GM10248 (cell line): ENCODE results near the gene SUSD3.

ENCODE experiments used
- CTCF ChIA-PET: fragments of 300-600 bp; sonication (Branson Sonifier 250); formaldehyde crosslinking; extraction: SDS; loops from one replicate; lab custom pipeline; 2021; ENCODE audit warnings: antibody characterized with exemption; lab: Yijun Ruan, JAX
- POLR2A ChIA-PET: fragments of 350-650 bp; sonication (Branson Sonifier 250); formaldehyde crosslinking; extraction: SDS; loops from one replicate; lab custom pipeline; 2020; ENCODE audit warnings: antibody characterized with exemption; lab: Yijun Ruan, JAX
- DNase-seq: peaks from one replicate; pipeline ENCODE4 v3.0.0; 2012; ENCODE audit errors: extremely low spot score
- TF ChIP-seq, protein P1 (sequence below): IDR thresholded peaks from 2 replicates; pipeline ENCODE4 v1.5.1; 2012; ENCODE audit warnings: mild to moderate bottlenecking, low read depth; ENCODE audit errors: extremely low read depth, missing control alignments, control extremely low read depth

The SUSD3 gene

DNA sequence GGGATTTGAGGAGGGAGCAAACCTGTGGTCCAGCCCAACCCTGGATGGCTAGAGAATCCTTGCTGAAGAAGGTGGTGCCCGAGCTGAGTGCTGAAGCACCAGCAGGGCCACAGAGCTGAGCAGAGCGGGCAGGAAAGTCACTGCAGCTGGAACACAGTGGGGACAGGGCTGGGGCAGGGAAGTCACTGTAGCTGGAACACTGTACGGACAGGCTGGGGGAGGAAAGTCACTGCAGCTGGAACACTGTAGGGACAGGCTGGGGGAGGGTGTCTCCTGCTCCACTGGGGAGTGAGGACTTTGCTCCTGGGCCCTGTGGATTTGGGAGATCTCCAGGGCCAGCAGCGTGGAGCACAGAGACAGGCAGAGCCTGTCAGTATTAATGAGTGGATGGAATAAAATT is 9.0 kb upstream of the SUSD3 start:
- ChIA-PET CTCF (interaction anchor here (2.2 kb wide), 1 partner anchor 46 kb away, joined by 6 read pairs; no protein-coding TSS in a partner anchor), POLR2A (no interaction called here)
- TF ChIP-seq, protein P1, sequence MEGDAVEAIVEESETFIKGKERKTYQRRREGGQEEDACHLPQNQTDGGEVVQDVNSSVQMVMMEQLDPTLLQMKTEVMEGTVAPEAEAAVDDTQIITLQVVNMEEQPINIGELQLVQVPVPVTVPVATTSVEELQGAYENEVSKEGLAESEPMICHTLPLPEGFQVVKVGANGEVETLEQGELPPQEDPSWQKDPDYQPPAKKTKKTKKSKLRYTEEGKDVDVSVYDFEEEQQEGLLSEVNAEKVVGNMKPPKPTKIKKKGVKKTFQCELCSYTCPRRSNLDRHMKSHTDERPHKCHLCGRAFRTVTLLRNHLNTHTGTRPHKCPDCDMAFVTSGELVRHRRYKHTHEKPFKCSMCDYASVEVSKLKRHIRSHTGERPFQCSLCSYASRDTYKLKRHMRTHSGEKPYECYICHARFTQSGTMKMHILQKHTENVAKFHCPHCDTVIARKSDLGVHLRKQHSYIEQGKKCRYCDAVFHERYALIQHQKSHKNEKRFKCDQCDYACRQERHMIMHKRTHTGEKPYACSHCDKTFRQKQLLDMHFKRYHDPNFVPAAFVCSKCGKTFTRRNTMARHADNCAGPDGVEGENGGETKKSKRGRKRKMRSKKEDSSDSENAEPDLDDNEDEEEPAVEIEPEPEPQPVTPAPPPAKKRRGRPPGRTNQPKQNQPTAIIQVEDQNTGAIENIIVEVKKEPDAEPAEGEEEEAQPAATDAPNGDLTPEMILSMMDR, result no peak
- no peak for DNase-seq

GRCh38 chr9:93050231-93050630 is 8.3 kb upstream of the SUSD3 start:
- TF ChIP-seq, protein P1, result no peak
- ChIA-PET CTCF (no interaction called here), POLR2A (no interaction called here)
- no peak for DNase-seq

GRCh38 chr9:93051680-93052089 is 6.8 kb upstream of the SUSD3 start:
- CTCF ChIA-PET, result interaction anchor here (1.3 to 1.7 kb wide), 2 partner anchors 12 to 27 kb away, joined by 3 to 5 read pairs; no protein-coding TSS in a partner anchor
- TF ChIP-seq, protein P1, result no peak
- no peak for DNase-seq
- POLR2A ChIA-PET, result interaction anchor here (1.3 kb wide), 1 partner anchor 14 kb away, joined by 3 read pairs; no protein-coding TSS in a partner anchor

- TF ChIP-seq, protein P1, result no peak
- ChIA-PET POLR2A (interaction anchor here (1.3 kb wide), 1 partner anchor 15 kb away, joined by 3 read pairs; no protein-coding TSS in a partner anchor), CTCF (interaction anchor here (1.0 to 1.1 kb wide), 2 partner anchors 12 to 56 kb away, joined by 3 read pairs; no protein-coding TSS in a partner anchor)
- DNase-seq, result no peak
Measured at GRCh38 chr9:93052791-93053540, 5.5 kb upstream of the SUSD3 start.

GRCh38 chr9:93053781-93054331 is 4.6 kb upstream of the SUSD3 start:
- ChIA-PET CTCF (interaction anchor here (1.0 to 1.1 kb wide), 2 partner anchors 11 to 55 kb away, joined by 3 read pairs; no protein-coding TSS in a partner anchor), POLR2A (interaction anchor here (0.7 kb wide), 1 partner anchor 50 kb away, joined by 3 read pairs; no protein-coding TSS in a partner anchor)
- no peak for DNase-seq
- TF ChIP-seq, protein P1, result no peak

DNA sequence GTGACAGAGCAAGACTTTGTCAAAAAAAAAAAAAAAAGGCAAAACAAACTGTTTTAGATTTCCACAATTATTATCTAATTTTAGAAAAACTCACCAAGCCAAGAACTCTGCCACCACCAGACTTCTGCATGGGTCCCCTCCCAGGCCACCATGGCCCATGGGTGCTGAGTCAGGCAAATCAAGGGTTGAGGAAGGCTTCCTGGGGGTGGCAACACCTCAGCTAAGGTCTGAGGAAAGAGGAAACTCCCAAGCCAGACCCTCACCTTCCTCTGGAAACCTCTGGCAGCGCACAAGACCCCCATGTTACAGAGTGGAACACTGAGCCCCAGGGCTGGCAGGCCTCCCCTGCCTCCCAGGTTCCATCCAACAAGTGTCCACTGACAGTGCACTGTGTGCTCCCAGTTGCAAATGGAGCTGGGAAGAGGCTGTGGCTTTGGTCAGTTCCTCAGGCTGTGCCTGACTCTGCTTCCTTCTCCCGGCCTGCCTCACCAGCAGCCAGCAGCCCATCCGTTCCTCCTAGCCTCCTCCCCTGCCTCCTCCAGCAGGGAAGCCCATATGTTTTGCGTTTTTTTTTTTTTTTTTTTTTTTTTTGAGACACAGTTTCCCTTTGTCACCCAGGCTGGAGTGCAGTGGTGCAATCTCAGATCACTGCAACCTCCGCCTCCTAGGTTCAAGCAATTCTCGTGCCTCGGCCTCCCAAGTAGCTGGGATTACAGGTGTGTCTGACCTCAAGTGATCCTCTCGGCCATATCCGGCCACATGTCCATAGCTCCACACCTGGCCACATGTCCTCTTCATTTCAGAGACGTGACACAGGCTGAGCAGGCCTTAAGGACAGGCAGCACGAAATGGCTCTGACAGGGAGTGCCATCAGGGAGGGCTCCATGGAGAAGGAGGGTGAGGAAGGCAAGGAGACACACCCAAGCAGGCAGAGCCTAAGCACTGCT is 3.5 kb upstream of the SUSD3 start:
- TF ChIP-seq, protein P1, result no peak
- ChIA-PET POLR2A (interaction anchor here (0.6 to 0.7 kb wide), 2 partner anchors 51 to 298 kb away, joined by 3 to 7 read pairs; no protein-coding TSS in a partner anchor), CTCF (interaction anchor here (1.7 kb wide), 1 partner anchor 10 kb away, joined by 4 read pairs; no protein-coding TSS in a partner anchor)
- no peak for DNase-seq
